Endothelial cell of umbilical vein (primary cell): Measurements from ENCODE around the gene RNFT2. TPM values are rescaled to one million over a fixed set of nuclear protein-coding genes. Genes with fewer than 3 reads are reported as not detected.

ENCODE experiments used
- BruUV-seq: library from RNA; stranded (reverse); fragments of 400-500 nt; replicated peaks from 2 replicates; lab custom pipeline; 2021; lab: Mats Ljungman, UMichigan
- CTCF ChIA-PET: fragments of 300-600, 350-600 bp; sonication (Branson Sonifier 250); formaldehyde crosslinking; loops from one replicate; lab custom pipeline; 2021; ENCODE audit warnings: antibody characterized with exemption, inconsistent platforms; lab: Charles Lee
- POLR2A ChIA-PET: fragments of 300-600, 350-600 bp; sonication (Branson Sonifier 250); formaldehyde crosslinking; loops from one replicate; lab custom pipeline; 2021; ENCODE audit warnings: antibody characterized with exemption, inconsistent platforms; lab: Charles Lee
- DNase-seq: peaks from one replicate; pipeline ENCODE4 v3.0.0-alpha.2; 2011; ENCODE audit warnings: low read depth, low spot score
- FAIRE-seq: peaks from 2 replicates; lab custom pipeline; 2011; peaks lifted over from hg19 to GRCh38; lab: Jason Lieb, UNC
- H2AFZ ChIP-seq: 2 replicates; pipeline ENCODE4 v1.6.0; 2012; ENCODE audit warnings: low read depth, low read length, control low read depth, inconsistent platforms
- H3K27ac ChIP-seq: 2 replicates; pipeline ENCODE4 v1.5.1; 2011; ENCODE audit warnings: low read depth, mild to moderate bottlenecking, control low read depth, low read length, moderate library complexity; ENCODE audit not compliant: insufficient read depth
- H3K27me3 ChIP-seq, 2 experiments: 2 replicates each; pipeline versions ENCODE4 v1.6.0 to v1.6.1; 2011; ENCODE audit warnings: low read length in 2 of 2, mixed read lengths in 1 of 2; ENCODE audit not compliant: control insufficient read depth in 2 of 2, insufficient read depth in 2 of 2
- H3K36me3 ChIP-seq, 2 experiments: 2 replicates in 1 of 2; 3 replicates in 1 of 2; pipeline ENCODE4 v1.5.1; 2011; ENCODE audit warnings: low read length in 2 of 2, mild to moderate bottlenecking in 1 of 2, moderate library complexity in 1 of 2; ENCODE audit not compliant: control insufficient read depth in 2 of 2, insufficient read depth in 2 of 2; ENCODE audit errors: extremely low read depth in 1 of 2
- H3K4me1 ChIP-seq: 3 replicates; pipeline ENCODE4 v1.5.1; 2011; ENCODE audit warnings: mild to moderate bottlenecking, low read length; ENCODE audit not compliant: control insufficient read depth, insufficient read depth; ENCODE audit errors: extremely low read depth
- H3K4me2 ChIP-seq: 2 replicates; pipeline ENCODE4 v1.6.1; 2011; ENCODE audit warnings: low read length, control low read depth, mixed read lengths; ENCODE audit not compliant: insufficient read depth
- H3K4me3 ChIP-seq, 3 experiments: fragments of 200-600 bp in 1 of 3; sonication (generic), shearing (Covaris generic) in 1 of 3; replicated peaks in 1 of 3; 2 replicates each; pipeline ENCODE4 v1.5.1; 2011 to 2016; ENCODE audit warnings: control low read depth in 3 of 3, low read length in 3 of 3, mild to moderate bottlenecking in 2 of 3, inconsistent platforms in 1 of 3, low read depth in 1 of 3, moderate library complexity in 1 of 3; ENCODE audit not compliant: insufficient read depth in 1 of 3
- H3K79me2 ChIP-seq: 2 replicates; pipeline ENCODE4 v1.6.0; 2012; ENCODE audit warnings: low read length, inconsistent platforms; ENCODE audit not compliant: control insufficient read depth, insufficient read depth
- H3K9ac ChIP-seq: replicated peaks from 2 replicates; pipeline ENCODE3; 2011; ENCODE audit warnings: low read length, control low read depth; ENCODE audit not compliant: insufficient read depth; ENCODE audit errors: extremely low read depth
- H3K9me1 ChIP-seq: replicated peaks from 3 replicates; pipeline ENCODE4 v1.6.0; 2011; ENCODE audit warnings: mild to moderate bottlenecking, low read length; ENCODE audit not compliant: control insufficient read depth, insufficient read depth; ENCODE audit errors: extremely low read depth
- H3K9me3 ChIP-seq: replicated peaks from 2 replicates; pipeline ENCODE4 v1.5.1; 2012; ENCODE audit warnings: low read length, inconsistent platforms; ENCODE audit not compliant: control insufficient read depth, insufficient read depth
- H4K20me1 ChIP-seq: replicated peaks from 2 replicates; pipeline ENCODE3; 2011; ENCODE audit warnings: mild to moderate bottlenecking, low read length; ENCODE audit not compliant: control insufficient read depth, insufficient read depth; ENCODE audit errors: extremely low read depth
- EZH2 ChIP-seq: IDR thresholded peaks from 2 replicates; pipeline ENCODE4 v1.6.1; 2012; ENCODE audit warnings: borderline replicate concordance, low read depth, mild to moderate bottlenecking, moderate library complexity, low read length, inconsistent platforms; ENCODE audit not compliant: severe bottlenecking
- FOS ChIP-seq: IDR thresholded peaks from 2 replicates; pipeline ENCODE4 v1.6.1; 2011; ENCODE audit warnings: mild to moderate bottlenecking, low read length, moderate library complexity, borderline replicate concordance; ENCODE audit not compliant: insufficient read depth
- GATA2 ChIP-seq: IDR thresholded peaks from 2 replicates; pipeline ENCODE4 v1.7.0; 2011; ENCODE audit warnings: low read depth, mild to moderate bottlenecking, moderate library complexity, mixed read lengths, low read length; ENCODE audit not compliant: insufficient read length, insufficient read depth
- JUN ChIP-seq: IDR thresholded peaks from 2 replicates; pipeline ENCODE4 v1.6.1; 2011; ENCODE audit warnings: borderline replicate concordance, low read depth; ENCODE audit not compliant: insufficient read length, insufficient read depth
- MAX ChIP-seq: IDR thresholded peaks from 2 replicates; pipeline ENCODE4 v1.6.1; 2011; ENCODE audit not compliant: insufficient read depth, insufficient read length
- MYC ChIP-seq: IDR thresholded peaks from one replicate; pipeline ENCODE4 v1.6.1; 2011; ENCODE audit warnings: mild to moderate bottlenecking, low read depth, low read length
- POLR2A ChIP-seq: IDR thresholded peaks from 2 replicates; pipeline ENCODE4 v1.6.1; 2012; ENCODE audit warnings: low read depth, mild to moderate bottlenecking, control low read depth, low read length
- POLR2AphosphoS5 ChIP-seq: IDR thresholded peaks from 2 replicates; pipeline ENCODE4 v1.6.1; 2012; ENCODE audit warnings: low read depth, mild to moderate bottlenecking, control low read depth, low read length, moderate library complexity; ENCODE audit not compliant: insufficient read depth
- dilution Hi-C: fragments of 300-500 bp; cut with MboI; formaldehyde crosslinking; loops from one replicate; pipeline ENCODE4 v1.15.0; 2019; ENCODE audit warnings: low sequenced_read_pairs; ENCODE audit not compliant: extremely low pct_ligation_motif_present
- intact Hi-C: fragments of 100-400 bp; cut with micrococcal nuclease; formaldehyde crosslinking; loops from one replicate; pipeline ENCODE4 v1.10.0; 2022
- polyA plus RNA-seq, 4 experiments: library from polyadenylated mRNA; depleted of rRNA in 3 of 4; stranded (reverse) in 3 of 4; unstranded in 1 of 4; fragments of >200 nt; gene quantifications; 2 replicates each; pipeline versions ENCODE4 v1.2.1 to v1.2.3, GENCODE V29; 2011 to 2012; ENCODE audit warnings: missing spikeins in 1 of 4
- total RNA-seq: library from RNA; stranded (reverse); gene quantifications from 2 replicates; pipeline ENCODE4 v1.2.3, GENCODE V29; 2021

RNFT2 gene
- total and polyA plus RNA-seq, 2 donors (not counting 3 experiments of a cell fraction or from before 2014, with no cell fraction given) = 1.4 to 6.6 TPM

- no peak overlapping the region for H3K27ac ChIP-seq
Observed at GRCh38 chr12:116860263-116860662, 122.1 kb downstream of the RNFT2 start.

GRCh38 chr12:116861320-116861719 lies 123.2 kb downstream of the RNFT2 start:
- no peak overlapping the region for H2AFZ ChIP-seq
- POLR2A ChIA-PET = no interaction called here

More at GRCh38 chr12:116860263-116860662, 122.1 kb downstream of the RNFT2 start:
- H3K79me2 ChIP-seq = no peaks in the 10 kb centered on the region
- peaks cover 0 to 3% of the 10 kb centered on the region in 2 experiments for H3K27me3 ChIP-seq
- no TSS peak for BruUV-seq
- dilution Hi-C loops (no loop called here), intact Hi-C loops (no loop called here)
- H3K9me3 ChIP-seq = no peaks in the 10 kb centered on the region
- CTCF ChIA-PET = interaction anchor here (1.6 kb wide), 1 partner anchor 22 kb away, joined by 4 read pairs; no protein-coding TSS in a partner anchor
- H3K4me2 ChIP-seq = no peak overlapping the region
- no peak overlapping the region for H2AFZ ChIP-seq
- H3K36me3 ChIP-seq = no peaks in the 10 kb centered on the region
- no peaks in the 10 kb centered on the region for H3K4me1 ChIP-seq
- no peak for TF ChIP-seq JUN
- TF ChIP-seq FOS = no peak
- TF ChIP-seq MYC = no peak
- TF ChIP-seq POLR2AphosphoS5 = no peak
- TF ChIP-seq GATA2 = no peak
- TF ChIP-seq EZH2 = no peak
- no peak for TF ChIP-seq MAX
- DNase-seq (no peak), FAIRE-seq (no peak)
- H3K9me1 ChIP-seq = no peaks in the 10 kb centered on the region
- no peaks in the 10 kb centered on the region for H4K20me1 ChIP-seq
- POLR2A ChIA-PET = no interaction called here
- no peak overlapping the region for H3K4me3 ChIP-seq
- H3K9ac ChIP-seq = no peak overlapping the region

More at GRCh38 chr12:116861320-116861719, 123.2 kb downstream of the RNFT2 start:
- no peak overlapping the region for H3K27ac ChIP-seq
- DNase-seq (no peak), FAIRE-seq (no peak)
- no peak overlapping the region for H3K9ac ChIP-seq
- intact Hi-C loops (no loop called here), dilution Hi-C loops (no loop called here)
- H3K79me2 ChIP-seq = no peaks in the 10 kb centered on the region
- H3K4me3 ChIP-seq = no peak overlapping the region
- no peaks in the 10 kb centered on the region for H3K36me3 ChIP-seq
- no peak overlapping the region for H3K4me2 ChIP-seq
- no peaks in the 10 kb centered on the region for H3K9me3 ChIP-seq
- CTCF ChIA-PET = interaction anchor here (1.6 kb wide), 1 partner anchor 21 kb away, joined by 4 read pairs; no protein-coding TSS in a partner anchor
- H3K27me3 ChIP-seq = peaks cover 0 to 3% of the 10 kb centered on the region in 2 experiments
- no TSS peak for BruUV-seq
- no peaks in the 10 kb centered on the region for H4K20me1 ChIP-seq
- TF ChIP-seq JUN = no peak
- no peak for TF ChIP-seq POLR2AphosphoS5
- no peak for TF ChIP-seq EZH2
- no peak for TF ChIP-seq GATA2
- no peak for TF ChIP-seq FOS
- no peak for TF ChIP-seq POLR2A
- no peaks in the 10 kb centered on the region for H3K9me1 ChIP-seq
- no peaks in the 10 kb centered on the region for H3K4me1 ChIP-seq
